Neuronal stem cell (in vitro differentiated cells): ENCODE results near the gene MAP4K1.

Source experiments
- DNase-seq: peaks from one replicate; pipeline ENCODE4 v3.0.0-alpha.2; 2013; ENCODE audit warnings: low spot score
- H2AFZ ChIP-seq: one replicate; pipeline ENCODE4 v1.6.1; 2013; ENCODE audit warnings: mild to moderate bottlenecking, low read length, inconsistent platforms
- H2AK5ac ChIP-seq: 2 replicates; pipeline ENCODE4 v1.6.1; 2013; ENCODE audit warnings: low read depth, mild to moderate bottlenecking, inconsistent platforms, low read length, moderate library complexity, mixed read lengths
- H2BK120ac ChIP-seq: 2 replicates; pipeline ENCODE4 v1.6.1; 2013; ENCODE audit warnings: low read depth, mild to moderate bottlenecking, inconsistent platforms, low read length, moderate library complexity, mixed read lengths
- H2BK12ac ChIP-seq: one replicate; pipeline ENCODE4 v1.6.1; 2013; ENCODE audit warnings: low read length, inconsistent platforms
- H2BK15ac ChIP-seq: 2 replicates; pipeline ENCODE4 v1.6.1; 2013; ENCODE audit warnings: mild to moderate bottlenecking, low read length, inconsistent platforms, mixed read lengths
- H2BK5ac ChIP-seq: one replicate; pipeline ENCODE4 v1.6.1; 2013; ENCODE audit warnings: inconsistent platforms, mild to moderate bottlenecking, low read length, moderate library complexity
- H3K14ac ChIP-seq: one replicate; pipeline ENCODE4 v1.6.1; 2013; ENCODE audit warnings: low read length, inconsistent platforms
- H3K18ac ChIP-seq: 2 replicates; pipeline ENCODE4 v1.6.1; 2013; ENCODE audit warnings: low read length, inconsistent platforms
- H3K23ac ChIP-seq: 2 replicates; pipeline ENCODE4 v1.6.1; 2013; ENCODE audit warnings: low read depth, mild to moderate bottlenecking, mixed read lengths, low read length, inconsistent platforms; ENCODE audit not compliant: poor library complexity
- H3K27ac ChIP-seq: replicated peaks from 3 replicates; pipeline ENCODE4 v1.5.1; 2013; ENCODE audit warnings: low read length, inconsistent platforms
- H3K27me3 ChIP-seq, 3 experiments: 2 replicates each; pipeline ENCODE4 v1.6.1; 2013; ENCODE audit warnings: low read length in 3 of 3, mild to moderate bottlenecking in 2 of 3, inconsistent platforms in 1 of 3, low read depth in 1 of 3, mixed read lengths in 1 of 3, moderate library complexity in 1 of 3; ENCODE audit not compliant: control insufficient read depth in 3 of 3, insufficient read depth in 3 of 3
- H3K36me3 ChIP-seq, 2 donors: replicated peaks in 1 of 2; 2 replicates each; pipeline ENCODE4 v1.6.1; 2013; ENCODE audit warnings: low read length in 2 of 2; ENCODE audit not compliant: control insufficient read depth in 2 of 2, insufficient read depth in 2 of 2
- H3K4ac ChIP-seq: 2 replicates; pipeline ENCODE4 v1.6.1; 2013; ENCODE audit warnings: inconsistent platforms, mild to moderate bottlenecking, low read length, moderate library complexity
- H3K4me1 ChIP-seq, 2 donors: 1 replicate in 1 of 2; 2 replicates in 1 of 2; pipeline ENCODE4 v1.6.1; 2013; ENCODE audit warnings: low read length in 2 of 2, low read depth in 1 of 2; ENCODE audit not compliant: control insufficient read depth in 2 of 2, insufficient read depth in 1 of 2
- H3K4me2 ChIP-seq: one replicate; pipeline ENCODE4 v1.6.1; 2013; ENCODE audit warnings: mild to moderate bottlenecking, low read length, inconsistent platforms; ENCODE audit not compliant: insufficient read depth, poor library complexity, severe bottlenecking
- H3K4me3 ChIP-seq, 2 donors: 2 replicates each; pipeline ENCODE4 v1.5.1; 2013; ENCODE audit warnings: low read length in 2 of 2, mild to moderate bottlenecking in 2 of 2, inconsistent platforms in 1 of 2, moderate library complexity in 1 of 2
- H3K79me1 ChIP-seq: one replicate; pipeline ENCODE4 v1.6.1; 2013; ENCODE audit warnings: low read depth, mild to moderate bottlenecking, inconsistent platforms, low read length, moderate library complexity
- H3K9ac ChIP-seq: one replicate; pipeline ENCODE4 v1.6.1; 2013; ENCODE audit warnings: mild to moderate bottlenecking, low read depth, low read length, inconsistent platforms; ENCODE audit not compliant: poor library complexity
- H3K9me3 ChIP-seq, 2 donors: replicated peaks in 1 of 2; 2 replicates each; pipeline versions ENCODE3 to v1.6.1; 2013; ENCODE audit warnings: low read length in 2 of 2, mild to moderate bottlenecking in 2 of 2, inconsistent platforms in 1 of 2, low read depth in 1 of 2, mixed read lengths in 1 of 2, moderate library complexity in 1 of 2; ENCODE audit not compliant: control insufficient read depth in 2 of 2, insufficient read depth in 1 of 2
- H4K8ac ChIP-seq: one replicate; pipeline ENCODE4 v1.6.1; 2013; ENCODE audit warnings: low read depth, mild to moderate bottlenecking, inconsistent platforms, low read length, moderate library complexity
- H4K91ac ChIP-seq: one replicate; pipeline ENCODE4 v1.6.1; 2013; ENCODE audit warnings: low read length, low read depth, mild to moderate bottlenecking, inconsistent platforms; ENCODE audit not compliant: poor library complexity
- WGBS, 2 donors: extraction: QIAGEN DNeasy Blood & Tissue Kit; methylation state at CpG; one replicate each; pipeline ENCODE4 v1.1.7; 2013; ENCODE audit warnings: missing lambda C conversion rate in 2 of 2, mixed read lengths in 1 of 2; ENCODE audit not compliant: insufficient read length in 2 of 2, insufficient replicate concordance in 1 of 2; ENCODE audit errors: extremely low coverage in 2 of 2; 5-methylcytosine and 5-hydroxymethylcytosine counted together

MAP4K1 gene

GRCh38 chr19:38549061-38549460 is 68.7 kb downstream of the MAP4K1 start:
- no peak overlapping the region for H2BK15ac ChIP-seq
- no peak overlapping the region for H4K91ac ChIP-seq
- H3K23ac ChIP-seq = no peak overlapping the region
- H3K4me3 ChIP-seq = no peak overlapping the region
- no peak overlapping the region for H3K9ac ChIP-seq
- no peak overlapping the region for H3K4ac ChIP-seq
- no peak overlapping the region for H3K27ac ChIP-seq
- no peaks in the 10 kb centered on the region for H3K9me3 ChIP-seq
- H4K8ac ChIP-seq = no peak overlapping the region
- H3K18ac ChIP-seq = no peak overlapping the region
- H2BK120ac ChIP-seq = no peak overlapping the region
- H2AFZ ChIP-seq = no peak overlapping the region
- no peaks in the 10 kb centered on the region for H3K79me1 ChIP-seq
- no peak for DNase-seq
- no peak overlapping the region for H2BK12ac ChIP-seq
- H3K14ac ChIP-seq = no peak overlapping the region
- no peak overlapping the region for H2BK5ac ChIP-seq
- no peak overlapping the region for H2AK5ac ChIP-seq
- no peaks in the 10 kb centered on the region for H3K27me3 ChIP-seq
- WGBS, 2 donors = no CpG with 5 or more reads among the region's 5 CpGs
- H3K4me2 ChIP-seq = no peak overlapping the region
- H3K4me1 ChIP-seq = no peaks in the 10 kb centered on the region
- no peaks in the 10 kb centered on the region for H3K36me3 ChIP-seq

GRCh38 chr19:38547421-38547820 is 70.3 kb downstream of the MAP4K1 start:
- Histone ChIP-seq H3K9ac (no peak overlapping the region), H2AFZ (no peak overlapping the region), H3K23ac (no peak overlapping the region), H3K4me2 (no peak overlapping the region), H4K91ac (no peak overlapping the region), H2BK12ac (no peak overlapping the region), H4K8ac (no peak overlapping the region), H3K36me3 (no peaks in the 10 kb centered on the region), H2BK15ac (no peak overlapping the region), H2BK5ac (no peak overlapping the region), H3K14ac (no peak overlapping the region), H3K9me3 (peaks cover 0 to 1% of the 10 kb centered on the region in 2 donors), H3K4ac (no peak overlapping the region), H3K27ac (no peak overlapping the region), H2BK120ac (no peak overlapping the region), H3K79me1 (no peaks in the 10 kb centered on the region), H3K4me1 (no peaks in the 10 kb centered on the region), H3K18ac (no peak overlapping the region), H3K4me3 (no peak overlapping the region), H2AK5ac (no peak overlapping the region), H3K27me3 (no peaks in the 10 kb centered on the region)
- no peak for DNase-seq
- no CpG with 5 or more reads among the region's 5 CpGs for WGBS, 2 donors

DNA sequence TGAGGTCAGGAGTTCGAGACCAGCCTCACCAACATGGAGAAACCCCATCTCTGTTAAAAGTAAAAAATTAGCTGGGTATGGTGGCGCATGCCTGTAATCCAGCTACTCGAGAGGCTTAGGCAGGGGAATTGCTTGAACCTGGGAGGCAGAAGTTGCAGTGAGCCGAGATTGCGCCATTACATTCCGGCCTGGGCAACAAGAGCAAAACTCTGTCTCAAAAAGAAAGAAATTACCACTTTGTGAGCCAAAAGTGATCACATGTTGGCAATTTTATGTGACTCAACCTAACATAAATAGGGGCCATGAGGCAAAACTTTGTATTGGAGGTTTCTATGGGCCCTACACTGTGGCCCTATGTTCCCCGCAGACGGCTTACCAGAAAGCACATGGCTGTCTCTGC is 72.2 kb downstream of the MAP4K1 start:
- Histone ChIP-seq H3K4me1 (no peaks in the 10 kb centered on the region), H3K9ac (no peak overlapping the region), H3K4ac (no peak overlapping the region), H3K79me1 (no peaks in the 10 kb centered on the region), H4K8ac (no peak overlapping the region), H3K27ac (no peak overlapping the region), H3K36me3 (no peaks in the 10 kb centered on the region), H3K18ac (no peak overlapping the region), H3K27me3 (no peaks in the 10 kb centered on the region), H3K23ac (no peak overlapping the region), H4K91ac (no peak overlapping the region), H3K14ac (no peak overlapping the region), H2AFZ (no peak overlapping the region), H2BK15ac (no peak overlapping the region), H2BK5ac (no peak overlapping the region), H3K4me2 (no peak overlapping the region), H2AK5ac (no peak overlapping the region), H3K9me3 (peaks cover 0 to 1% of the 10 kb centered on the region in 2 donors), H2BK12ac (no peak overlapping the region), H3K4me3 (no peak overlapping the region), H2BK120ac (no peak overlapping the region)
- no peak for DNase-seq
- WGBS, 2 donors = no CpG with 5 or more reads among the region's 8 CpGs

DNA sequence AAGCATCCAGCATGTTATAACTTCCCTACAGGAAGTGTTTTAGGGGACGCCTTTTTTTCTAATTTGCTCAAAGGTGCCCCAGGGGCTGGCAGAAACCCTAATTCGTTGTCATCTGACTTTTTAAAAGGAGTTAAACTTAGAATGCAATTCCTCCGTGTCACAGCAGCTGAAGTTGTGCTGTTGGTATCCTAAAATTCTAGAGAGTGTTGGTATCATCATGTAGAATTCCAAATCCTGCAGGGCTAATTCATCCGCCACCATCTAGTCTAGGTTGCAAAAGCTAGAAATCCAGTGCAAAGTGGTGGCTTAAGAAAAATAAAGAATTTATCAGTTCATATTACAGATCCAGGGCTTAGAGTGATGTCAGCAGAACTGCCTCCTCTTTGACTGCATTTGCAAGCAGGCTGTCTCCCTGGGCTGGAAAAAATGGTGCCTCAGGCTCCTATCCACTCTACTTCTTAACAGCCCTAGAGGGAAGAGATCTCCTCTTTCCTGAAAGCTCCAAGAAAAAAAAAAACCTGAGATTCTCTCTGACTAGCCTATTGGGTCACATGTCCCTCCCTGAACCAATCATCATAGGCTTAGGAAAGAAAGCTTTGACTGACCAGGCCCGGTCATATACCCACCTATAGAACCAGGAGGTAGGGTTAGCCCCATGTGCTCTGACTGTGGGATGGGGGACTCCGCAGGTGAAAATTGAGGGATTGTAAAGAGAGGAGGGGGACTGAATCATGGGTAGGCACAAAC is 73.0 kb downstream of the MAP4K1 start:
- Histone ChIP-seq H3K4ac (no peak overlapping the region), H4K91ac (no peak overlapping the region), H3K9me3 (peaks cover 0 to 1% of the 10 kb centered on the region in 2 donors), H2BK120ac (no peak overlapping the region), H3K79me1 (no peaks in the 10 kb centered on the region), H2BK5ac (no peak overlapping the region), H3K4me1 (no peaks in the 10 kb centered on the region), H3K23ac (no peak overlapping the region), H3K9ac (no peak overlapping the region), H4K8ac (no peak overlapping the region), H3K27ac (no peak overlapping the region), H2BK12ac (no peak overlapping the region), H2BK15ac (no peak overlapping the region), H3K14ac (no peak overlapping the region), H3K18ac (no peak overlapping the region), H3K4me3 (no peak overlapping the region), H2AFZ (peak overlapping the region; percentile 74), H3K4me2 (no peak overlapping the region), H2AK5ac (no peak overlapping the region), H3K36me3 (no peaks in the 10 kb centered on the region), H3K27me3 (no peaks in the 10 kb centered on the region)
- no peak for DNase-seq
- no CpG with 5 or more reads among the region's 6 CpGs for WGBS, 2 donors
